ENCODE results near the gene TSPAN9. TPM values are rescaled to one million over a fixed set of nuclear protein-coding genes. Genes with fewer than 3 reads are reported as not detected.

Gene TSPAN9
- total and polyA plus RNA-seq, 10 of the 15 experiments (the other 5 are each of a cell fraction or from before 2014, with no cell fraction given), result 0.03 to 1.0 (median 0.12) TPM; not detected in 5

DNA sequence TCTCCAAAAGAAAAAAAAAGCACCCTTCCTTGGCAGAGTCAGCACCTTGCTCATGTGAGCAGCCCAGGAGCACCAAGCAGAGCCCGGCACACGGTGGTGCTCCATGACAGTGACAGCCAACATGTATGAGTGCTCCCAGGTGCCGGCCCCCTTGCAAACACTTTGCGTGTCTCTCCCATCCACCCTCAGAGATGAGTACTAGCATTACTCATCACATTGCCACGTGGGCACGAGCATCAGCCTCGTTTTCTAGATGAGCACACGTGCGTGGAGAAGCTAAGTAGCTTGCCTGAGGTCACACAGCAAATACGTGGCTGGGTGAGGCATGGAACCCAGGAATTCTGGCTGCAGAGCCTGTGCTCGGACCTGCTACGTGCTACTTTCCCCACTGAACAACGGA, 235.9 kb downstream of the TSPAN9 start:
- H2AFZ ChIP-seq (ENCODE audit: control insufficient read depth, low read depth, low read length), result no peak overlapping the region
- CTCF ChIA-PET, result interaction anchor here (0.6 to 3.0 kb wide), 6 partner anchors 13 to 491 kb away, joined by 3 to 19 read pairs (median 4); no protein-coding TSS in a partner anchor
- no peak overlapping the region for H3K4me3 ChIP-seq
- H3K9ac ChIP-seq (ENCODE audit: control insufficient read depth, insufficient read depth, low read length), result no peak overlapping the region
- ATAC-seq (no peak), FAIRE-seq (no peak), DNase-seq (ENCODE audit: low read depth, low spot score) (no peak)
- BruUV-seq (replicated peaks), result no TSS peak
- intact Hi-C loops (cut with micrococcal nuclease; ENCODE audit: unreplicated experiment), result no loop called here
- H4K20me1 ChIP-seq (ENCODE audit: control insufficient read depth, insufficient read depth), result no peaks in the 10 kb centered on the region
- SMC1A ChIA-PET (ENCODE audit: uncharacterized antibody, unreplicated experiment), result interaction anchor here (1.6 kb wide), 1 partner anchor 491 kb away, joined by 5 read pairs; no protein-coding TSS in a partner anchor
- no peaks in the 10 kb centered on the region for H3K4me1 ChIP-seq (ENCODE audit: control insufficient read depth, insufficient read depth, low read length)
- H3K36me3 ChIP-seq (ENCODE audit: control insufficient read depth in 2 of 2, insufficient read depth in 2 of 2, low read length in 1 of 2), result no peaks in the 10 kb centered on the region
- RAD21 ChIA-PET (ENCODE audit: unreplicated experiment), result interaction anchor here (2.4 kb wide), 1 partner anchor 13 kb away, joined by 10 read pairs; no protein-coding TSS in a partner anchor
- H3K4me2 ChIP-seq (ENCODE audit: control insufficient read depth, insufficient read depth), result no peak overlapping the region
- no peak overlapping the region for H3K27ac ChIP-seq (ENCODE audit: control insufficient read depth, insufficient read depth)
- no peaks in the 10 kb centered on the region for H3K9me3 ChIP-seq (replicated peaks; ENCODE audit: control insufficient read depth, insufficient read depth, low read length)
- H3K79me2 ChIP-seq (ENCODE audit: control insufficient read depth, insufficient read depth, low read length), result no peaks in the 10 kb centered on the region
- 15% methylated on average over 13 of the region's 13 CpGs for WGBS (ENCODE audit: insufficient coverage, insufficient replicate concordance, low lambda C conversion rate, missing lambda C conversion rate)
- POLR2A ChIA-PET, result no interaction called here
- H3K27me3 ChIP-seq (replicated peaks in 1 of 2; ENCODE audit: control insufficient read depth in 2 of 2, insufficient read depth in 2 of 2, low read length in 1 of 2), result no peaks in the 10 kb centered on the region; a peak in 3 of 4 replicates
- in situ Hi-C loops (cut with MboI), result no loop called here
- TF ChIP-seq HDAC2 (IDR thresholded peaks at IDR 0.05) (no peak), IKZF1 (conservative IDR thresholded peaks at IDR 0.05) (no peak), STAT1 (conservative IDR thresholded peaks at IDR 0.05) (no peak), NR2C2 (IDR thresholded peaks at IDR 0.05; ENCODE audit: borderline replicate concordance, control insufficient read depth, insufficient read length, low read depth) (no peak), TCF7 (IDR thresholded peaks at IDR 0.05; ENCODE audit: borderline replicate concordance) (no peak), ZZZ3 (IDR thresholded peaks at IDR 0.05; ENCODE audit: control insufficient read depth, insufficient read length, low read depth) (no peak), CHD2 (IDR thresholded peaks at IDR 0.05; ENCODE audit: borderline replicate concordance, low read depth, low read length) (no peak), FOXK2 (IDR thresholded peaks at IDR 0.05) (no peak)
- TF ChIP-seq, protein P1, sequence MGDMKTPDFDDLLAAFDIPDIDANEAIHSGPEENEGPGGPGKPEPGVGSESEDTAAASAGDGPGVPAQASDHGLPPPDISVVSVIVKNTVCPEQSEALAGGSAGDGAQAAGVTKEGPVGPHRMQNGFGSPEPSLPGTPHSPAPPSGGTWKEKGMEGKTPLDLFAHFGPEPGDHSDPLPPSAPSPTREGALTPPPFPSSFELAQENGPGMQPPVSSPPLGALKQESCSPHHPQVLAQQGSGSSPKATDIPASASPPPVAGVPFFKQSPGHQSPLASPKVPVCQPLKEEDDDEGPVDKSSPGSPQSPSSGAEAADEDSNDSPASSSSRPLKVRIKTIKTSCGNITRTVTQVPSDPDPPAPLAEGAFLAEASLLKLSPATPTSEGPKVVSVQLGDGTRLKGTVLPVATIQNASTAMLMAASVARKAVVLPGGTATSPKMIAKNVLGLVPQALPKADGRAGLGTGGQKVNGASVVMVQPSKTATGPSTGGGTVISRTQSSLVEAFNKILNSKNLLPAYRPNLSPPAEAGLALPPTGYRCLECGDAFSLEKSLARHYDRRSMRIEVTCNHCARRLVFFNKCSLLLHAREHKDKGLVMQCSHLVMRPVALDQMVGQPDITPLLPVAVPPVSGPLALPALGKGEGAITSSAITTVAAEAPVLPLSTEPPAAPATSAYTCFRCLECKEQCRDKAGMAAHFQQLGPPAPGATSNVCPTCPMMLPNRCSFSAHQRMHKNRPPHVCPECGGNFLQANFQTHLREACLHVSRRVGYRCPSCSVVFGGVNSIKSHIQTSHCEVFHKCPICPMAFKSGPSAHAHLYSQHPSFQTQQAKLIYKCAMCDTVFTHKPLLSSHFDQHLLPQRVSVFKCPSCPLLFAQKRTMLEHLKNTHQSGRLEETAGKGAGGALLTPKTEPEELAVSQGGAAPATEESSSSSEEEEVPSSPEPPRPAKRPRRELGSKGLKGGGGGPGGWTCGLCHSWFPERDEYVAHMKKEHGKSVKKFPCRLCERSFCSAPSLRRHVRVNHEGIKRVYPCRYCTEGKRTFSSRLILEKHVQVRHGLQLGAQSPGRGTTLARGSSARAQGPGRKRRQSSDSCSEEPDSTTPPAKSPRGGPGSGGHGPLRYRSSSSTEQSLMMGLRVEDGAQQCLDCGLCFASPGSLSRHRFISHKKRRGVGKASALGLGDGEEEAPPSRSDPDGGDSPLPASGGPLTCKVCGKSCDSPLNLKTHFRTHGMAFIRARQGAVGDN (IDR thresholded peaks at IDR 0.05), result no peak
- TF ChIP-seq, protein P2, sequence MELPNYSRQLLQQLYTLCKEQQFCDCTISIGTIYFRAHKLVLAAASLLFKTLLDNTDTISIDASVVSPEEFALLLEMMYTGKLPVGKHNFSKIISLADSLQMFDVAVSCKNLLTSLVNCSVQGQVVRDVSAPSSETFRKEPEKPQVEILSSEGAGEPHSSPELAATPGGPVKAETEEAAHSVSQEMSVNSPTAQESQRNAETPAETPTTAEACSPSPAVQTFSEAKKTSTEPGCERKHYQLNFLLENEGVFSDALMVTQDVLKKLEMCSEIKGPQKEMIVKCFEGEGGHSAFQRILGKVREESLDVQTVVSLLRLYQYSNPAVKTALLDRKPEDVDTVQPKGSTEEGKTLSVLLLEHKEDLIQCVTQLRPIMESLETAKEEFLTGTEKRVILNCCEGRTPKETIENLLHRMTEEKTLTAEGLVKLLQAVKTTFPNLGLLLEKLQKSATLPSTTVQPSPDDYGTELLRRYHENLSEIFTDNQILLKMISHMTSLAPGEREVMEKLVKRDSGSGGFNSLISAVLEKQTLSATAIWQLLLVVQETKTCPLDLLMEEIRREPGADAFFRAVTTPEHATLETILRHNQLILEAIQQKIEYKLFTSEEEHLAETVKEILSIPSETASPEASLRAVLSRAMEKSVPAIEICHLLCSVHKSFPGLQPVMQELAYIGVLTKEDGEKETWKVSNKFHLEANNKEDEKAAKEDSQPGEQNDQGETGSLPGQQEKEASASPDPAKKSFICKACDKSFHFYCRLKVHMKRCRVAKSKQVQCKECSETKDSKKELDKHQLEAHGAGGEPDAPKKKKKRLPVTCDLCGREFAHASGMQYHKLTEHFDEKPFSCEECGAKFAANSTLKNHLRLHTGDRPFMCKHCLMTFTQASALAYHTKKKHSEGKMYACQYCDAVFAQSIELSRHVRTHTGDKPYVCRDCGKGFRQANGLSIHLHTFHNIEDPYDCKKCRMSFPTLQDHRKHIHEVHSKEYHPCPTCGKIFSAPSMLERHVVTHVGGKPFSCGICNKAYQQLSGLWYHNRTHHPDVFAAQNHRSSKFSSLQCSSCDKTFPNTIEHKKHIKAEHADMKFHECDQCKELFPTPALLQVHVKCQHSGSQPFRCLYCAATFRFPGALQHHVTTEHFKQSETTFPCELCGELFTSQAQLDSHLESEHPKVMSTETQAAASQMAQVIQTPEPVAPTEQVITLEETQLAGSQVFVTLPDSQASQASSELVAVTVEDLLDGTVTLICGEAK (IDR thresholded peaks at IDR 0.05; ENCODE audit: borderline replicate concordance), result no peak
- TF ChIP-seq, protein P3, sequence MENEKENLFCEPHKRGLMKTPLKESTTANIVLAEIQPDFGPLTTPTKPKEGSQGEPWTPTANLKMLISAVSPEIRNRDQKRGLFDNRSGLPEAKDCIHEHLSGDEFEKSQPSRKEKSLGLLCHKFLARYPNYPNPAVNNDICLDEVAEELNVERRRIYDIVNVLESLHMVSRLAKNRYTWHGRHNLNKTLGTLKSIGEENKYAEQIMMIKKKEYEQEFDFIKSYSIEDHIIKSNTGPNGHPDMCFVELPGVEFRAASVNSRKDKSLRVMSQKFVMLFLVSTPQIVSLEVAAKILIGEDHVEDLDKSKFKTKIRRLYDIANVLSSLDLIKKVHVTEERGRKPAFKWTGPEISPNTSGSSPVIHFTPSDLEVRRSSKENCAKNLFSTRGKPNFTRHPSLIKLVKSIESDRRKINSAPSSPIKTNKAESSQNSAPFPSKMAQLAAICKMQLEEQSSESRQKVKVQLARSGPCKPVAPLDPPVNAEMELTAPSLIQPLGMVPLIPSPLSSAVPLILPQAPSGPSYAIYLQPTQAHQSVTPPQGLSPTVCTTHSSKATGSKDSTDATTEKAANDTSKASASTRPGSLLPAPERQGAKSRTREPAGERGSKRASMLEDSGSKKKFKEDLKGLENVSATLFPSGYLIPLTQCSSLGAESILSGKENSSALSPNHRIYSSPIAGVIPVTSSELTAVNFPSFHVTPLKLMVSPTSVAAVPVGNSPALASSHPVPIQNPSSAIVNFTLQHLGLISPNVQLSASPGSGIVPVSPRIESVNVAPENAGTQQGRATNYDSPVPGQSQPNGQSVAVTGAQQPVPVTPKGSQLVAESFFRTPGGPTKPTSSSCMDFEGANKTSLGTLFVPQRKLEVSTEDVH (IDR thresholded peaks at IDR 0.05; ENCODE audit: low read depth, partially characterized antibody), result no peak
- TF ChIP-seq, protein P4, sequence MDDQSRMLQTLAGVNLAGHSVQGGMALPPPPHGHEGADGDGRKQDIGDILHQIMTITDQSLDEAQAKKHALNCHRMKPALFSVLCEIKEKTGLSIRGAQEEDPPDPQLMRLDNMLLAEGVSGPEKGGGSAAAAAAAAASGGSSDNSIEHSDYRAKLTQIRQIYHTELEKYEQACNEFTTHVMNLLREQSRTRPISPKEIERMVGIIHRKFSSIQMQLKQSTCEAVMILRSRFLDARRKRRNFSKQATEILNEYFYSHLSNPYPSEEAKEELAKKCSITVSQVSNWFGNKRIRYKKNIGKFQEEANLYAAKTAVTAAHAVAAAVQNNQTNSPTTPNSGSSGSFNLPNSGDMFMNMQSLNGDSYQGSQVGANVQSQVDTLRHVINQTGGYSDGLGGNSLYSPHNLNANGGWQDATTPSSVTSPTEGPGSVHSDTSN (IDR thresholded peaks at IDR 0.05; ENCODE audit: insufficient replicate concordance, low read depth, low read length), result no peak
